ENCODE measurements around the gene GRXCR1.

DNA sequence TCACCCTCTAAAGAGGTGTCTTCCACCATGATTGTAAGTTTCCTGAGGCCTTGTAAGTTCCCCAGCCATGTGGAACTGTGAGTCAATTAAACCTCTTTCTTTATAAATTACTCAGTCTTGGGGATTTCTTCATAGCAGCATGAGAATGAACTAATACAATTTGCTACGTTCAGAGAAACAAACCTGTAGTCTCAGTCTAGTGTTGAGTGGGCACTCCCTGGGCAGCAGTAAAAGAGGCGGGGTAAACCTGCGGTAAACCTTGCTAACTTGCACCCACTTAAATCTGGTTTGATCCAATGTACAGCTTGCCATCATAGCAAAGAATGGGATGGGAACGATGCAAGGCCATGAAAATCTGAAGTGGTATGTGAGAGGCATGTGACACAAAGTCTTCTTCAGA, 22.4 kb downstream of the GRXCR1 start:
- TF ChIP-seq, protein P1, sequence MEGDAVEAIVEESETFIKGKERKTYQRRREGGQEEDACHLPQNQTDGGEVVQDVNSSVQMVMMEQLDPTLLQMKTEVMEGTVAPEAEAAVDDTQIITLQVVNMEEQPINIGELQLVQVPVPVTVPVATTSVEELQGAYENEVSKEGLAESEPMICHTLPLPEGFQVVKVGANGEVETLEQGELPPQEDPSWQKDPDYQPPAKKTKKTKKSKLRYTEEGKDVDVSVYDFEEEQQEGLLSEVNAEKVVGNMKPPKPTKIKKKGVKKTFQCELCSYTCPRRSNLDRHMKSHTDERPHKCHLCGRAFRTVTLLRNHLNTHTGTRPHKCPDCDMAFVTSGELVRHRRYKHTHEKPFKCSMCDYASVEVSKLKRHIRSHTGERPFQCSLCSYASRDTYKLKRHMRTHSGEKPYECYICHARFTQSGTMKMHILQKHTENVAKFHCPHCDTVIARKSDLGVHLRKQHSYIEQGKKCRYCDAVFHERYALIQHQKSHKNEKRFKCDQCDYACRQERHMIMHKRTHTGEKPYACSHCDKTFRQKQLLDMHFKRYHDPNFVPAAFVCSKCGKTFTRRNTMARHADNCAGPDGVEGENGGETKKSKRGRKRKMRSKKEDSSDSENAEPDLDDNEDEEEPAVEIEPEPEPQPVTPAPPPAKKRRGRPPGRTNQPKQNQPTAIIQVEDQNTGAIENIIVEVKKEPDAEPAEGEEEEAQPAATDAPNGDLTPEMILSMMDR (IDR thresholded peaks at IDR 0.05): no peak
- TF ChIP-seq SP1 (CRISPR knock-in tag; conservative IDR thresholded peaks at IDR 0.05): no peak
